ENCODE results near the gene RGS8.

The RGS8 gene, protein sequence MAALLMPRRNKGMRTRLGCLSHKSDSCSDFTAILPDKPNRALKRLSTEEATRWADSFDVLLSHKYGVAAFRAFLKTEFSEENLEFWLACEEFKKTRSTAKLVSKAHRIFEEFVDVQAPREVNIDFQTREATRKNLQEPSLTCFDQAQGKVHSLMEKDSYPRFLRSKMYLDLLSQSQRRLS

DNA sequence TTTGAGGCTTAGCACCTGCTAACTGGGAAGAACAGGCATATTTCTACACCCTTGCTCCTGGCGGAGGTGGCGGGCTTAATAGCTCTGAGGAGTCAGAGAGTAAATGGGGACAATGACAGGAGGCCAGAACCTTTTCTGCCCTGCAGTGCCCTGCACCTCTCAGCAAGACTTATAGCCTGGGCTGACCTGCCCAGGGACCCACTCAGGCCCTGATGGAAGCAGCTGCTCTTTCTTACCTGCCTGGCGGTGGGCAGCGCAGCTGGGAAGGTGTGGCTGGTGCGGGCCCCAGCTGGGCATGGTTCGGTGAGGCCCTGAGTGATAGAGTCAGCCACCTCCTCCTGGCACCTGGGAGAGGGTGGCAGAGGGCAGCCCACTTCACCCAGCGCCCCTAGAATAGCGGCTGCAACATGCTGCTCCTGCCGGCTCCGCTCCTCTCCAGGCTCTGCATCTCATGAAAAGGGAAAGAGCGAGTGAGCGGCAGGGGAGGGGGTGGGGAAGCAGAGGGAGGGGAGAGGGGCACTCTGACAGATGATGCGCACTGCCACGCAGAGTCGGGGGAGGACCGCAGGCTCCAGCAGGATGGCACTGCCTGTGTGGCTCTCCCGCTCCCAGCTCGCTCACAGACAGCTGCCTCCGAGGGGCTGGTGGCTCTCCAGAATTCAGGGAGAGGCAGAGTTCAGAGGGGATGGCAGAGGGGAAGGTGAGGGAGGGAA is at the start of gene RGS8:
RGS8 (minus strand) TSS at position 472 of the 713 bp plus-strand sequence. CDS start 14,938 bp downstream, outside the sequence.
- intact Hi-C loops (cut with DNase I), result no loop called here

DNA sequence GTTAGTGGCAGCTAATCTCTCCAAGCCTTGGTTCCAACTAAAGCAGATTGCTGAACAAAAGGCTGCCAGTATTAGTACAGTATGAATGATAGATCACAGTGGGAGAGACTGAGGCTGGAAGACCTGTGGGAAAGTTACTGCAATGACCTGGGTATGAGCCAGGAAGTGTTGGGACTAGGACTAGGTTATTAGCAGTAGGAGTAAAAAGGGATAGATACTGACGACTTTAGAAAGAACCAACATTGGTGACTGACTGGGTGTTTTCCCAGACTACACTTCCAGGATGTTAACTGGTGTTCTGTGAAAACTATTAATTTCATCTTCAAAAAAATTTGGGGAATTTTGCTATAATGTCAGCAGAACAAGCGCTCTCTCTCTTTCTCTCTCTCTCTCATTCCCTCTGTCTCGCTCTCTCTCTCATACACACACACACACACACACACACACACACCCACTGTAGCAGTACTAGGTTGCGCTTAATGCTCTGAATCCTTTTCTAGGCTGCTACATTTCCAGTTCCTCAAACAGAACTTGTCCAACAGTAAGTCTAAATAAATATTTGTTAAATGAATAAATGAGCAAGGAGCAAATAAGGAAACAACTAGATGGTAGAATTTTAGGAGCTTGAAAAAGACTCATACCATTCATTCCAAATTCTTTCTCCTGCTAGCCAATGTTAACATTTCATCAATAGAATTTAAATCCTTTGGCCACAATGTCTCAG is 47.6 kb upstream of the RGS8 start:
- no peak for DNase-seq
- intact Hi-C loops (cut with DNase I), result no loop called here

More for the DNA sequence above, at the start of gene RGS8:
- DNase-seq, result peak in 34 of 42 donors; percentile 38 to 87 (median 60)

DNA sequence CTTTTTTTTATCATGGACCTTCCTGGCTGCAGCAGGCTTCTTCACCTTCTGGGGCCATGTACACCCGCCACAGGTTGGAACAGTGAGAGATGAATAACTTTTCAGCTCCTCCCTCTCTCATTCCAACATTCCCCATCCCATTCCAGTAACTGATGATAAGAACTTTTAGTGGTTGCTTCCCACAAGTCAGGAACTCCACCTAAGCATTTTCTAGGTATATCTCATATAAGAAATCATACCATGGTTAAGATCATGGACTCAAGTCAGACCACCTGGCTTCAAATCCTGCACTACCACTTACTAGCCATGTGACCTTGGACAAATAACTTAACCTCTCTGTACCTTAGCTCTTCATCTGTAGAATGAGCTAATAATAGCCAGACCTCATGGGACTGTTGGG is 42.5 kb upstream of the RGS8 start:
- intact Hi-C loops (cut with DNase I), result no loop called here
- DNase-seq, result no peak

DNA sequence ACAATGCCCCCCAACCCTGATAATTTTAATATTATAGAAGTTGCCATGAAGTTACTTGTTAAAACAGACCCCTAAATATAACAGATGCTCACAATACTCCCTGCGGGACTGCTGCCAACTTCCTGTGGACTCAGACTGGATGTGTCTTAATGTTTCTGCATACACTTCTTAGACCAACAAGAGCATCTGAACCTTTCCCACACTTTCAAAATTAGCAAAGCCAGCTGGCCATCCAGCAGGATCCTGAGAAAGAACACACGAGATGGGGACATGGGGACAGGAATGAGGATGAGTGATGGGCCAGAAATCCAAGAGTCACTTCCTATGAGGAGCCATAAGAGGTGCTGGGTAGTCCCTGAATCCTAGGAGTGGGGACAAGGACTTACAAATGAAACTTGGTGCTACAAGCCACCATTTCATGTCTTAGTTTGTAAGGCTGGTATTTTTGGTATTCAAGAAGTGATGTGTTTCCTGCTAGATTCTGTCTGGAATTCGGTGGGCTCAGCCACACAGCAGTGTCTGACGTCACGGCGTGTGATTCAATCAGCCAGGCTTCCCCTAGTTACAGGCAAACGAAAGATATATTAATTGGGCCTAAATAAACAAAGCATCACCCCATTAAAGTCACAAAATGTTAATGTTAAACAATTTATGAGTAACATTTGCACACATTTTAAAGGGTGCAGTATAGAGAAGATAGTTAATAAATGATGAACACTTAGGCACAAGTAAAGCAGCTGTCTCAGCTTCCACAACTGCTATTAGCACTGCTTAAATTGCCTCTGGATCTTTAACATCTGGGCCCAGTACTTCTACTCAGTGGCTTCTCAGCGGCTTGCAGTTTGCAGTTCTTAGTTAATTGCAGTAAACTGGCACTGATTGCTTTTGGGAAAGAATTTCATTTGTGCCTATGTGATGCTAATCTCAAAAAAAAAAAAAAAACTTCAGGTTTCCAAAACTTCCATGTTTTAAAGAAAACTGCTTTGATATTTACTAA is 41.2 kb upstream of the RGS8 start:
- intact Hi-C loops (cut with DNase I), result no loop called here
- no peak for DNase-seq

DNA sequence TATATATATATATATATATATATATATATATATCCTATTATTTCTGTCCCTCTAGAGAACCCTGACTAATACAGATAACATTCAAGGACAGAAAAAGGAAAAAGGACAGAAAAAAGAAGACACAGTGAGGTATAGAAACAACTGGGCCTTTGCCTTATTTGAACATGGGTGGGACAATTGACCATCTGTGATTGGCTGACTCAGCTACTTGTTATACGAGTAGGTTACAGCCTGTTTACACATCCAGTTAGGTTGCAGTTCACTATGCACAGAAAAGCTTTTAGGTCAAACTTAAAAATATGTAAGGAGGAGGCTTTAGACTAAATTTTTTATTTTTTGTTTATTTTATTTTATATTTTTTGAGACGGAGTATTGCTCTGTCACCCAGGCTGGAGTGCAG is 39.8 kb upstream of the RGS8 start:
- DNase-seq, result no peak
- intact Hi-C loops (cut with DNase I), result no loop called here

DNA sequence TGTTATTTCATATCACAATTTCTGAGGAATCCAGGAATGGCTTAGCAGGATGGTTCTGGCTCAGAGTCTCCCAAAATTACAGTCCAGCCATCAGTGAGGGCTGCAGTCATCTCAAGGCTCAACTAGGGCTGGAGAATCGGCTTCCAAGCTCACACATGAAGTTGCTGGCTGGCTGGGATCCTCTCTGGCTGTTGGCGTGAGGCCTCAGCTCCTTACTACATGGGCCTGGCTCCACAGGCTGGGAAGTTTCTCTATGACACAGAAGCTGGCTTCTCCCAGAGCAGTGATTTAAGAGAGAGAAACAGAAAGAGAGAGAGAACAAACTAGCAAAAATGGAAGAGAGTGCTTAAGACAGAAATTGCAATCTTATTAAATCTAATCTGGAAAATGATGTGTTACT is 38.8 kb upstream of the RGS8 start:
- intact Hi-C loops (cut with DNase I), result no loop called here
- no peak for DNase-seq

DNA sequence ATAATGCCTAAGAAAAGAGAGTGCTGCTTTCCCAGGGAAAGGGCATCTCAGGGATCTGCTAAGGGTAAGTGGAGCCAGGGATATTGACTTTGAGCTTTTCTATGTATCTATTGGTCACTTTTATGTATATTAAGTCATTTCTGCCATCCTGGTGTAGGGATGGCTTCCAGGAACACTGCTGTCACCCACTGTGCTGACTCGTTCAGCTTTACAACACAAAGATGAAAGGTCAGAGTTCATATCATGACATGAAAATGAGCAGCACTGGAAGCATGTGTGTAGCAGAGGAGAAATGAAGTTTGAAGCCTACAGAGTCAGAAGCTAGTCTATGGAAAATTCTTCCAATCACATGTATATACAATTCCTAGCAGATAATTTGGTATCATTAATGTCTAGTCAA is 37.1 kb upstream of the RGS8 start:
- DNase-seq, result no peak
- intact Hi-C loops (cut with DNase I), result no loop called here

DNA sequence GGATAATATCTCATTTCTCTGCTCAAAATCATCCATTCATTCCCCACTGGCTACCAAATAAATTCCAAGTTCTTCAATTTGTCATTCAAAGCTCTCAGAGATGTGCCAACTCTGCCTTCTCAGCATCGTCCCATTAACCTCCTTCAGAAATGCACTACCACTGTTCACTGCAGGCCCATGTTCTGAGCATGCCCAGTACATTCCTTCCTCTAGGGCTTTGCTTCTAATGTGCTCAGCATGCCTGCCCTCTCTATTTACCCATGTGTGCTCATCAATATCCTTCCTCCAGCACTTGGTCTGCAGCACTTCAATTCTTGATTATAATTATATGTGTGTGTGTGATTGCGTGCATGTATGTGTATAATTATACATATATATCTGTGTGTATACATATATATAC is 36.1 kb upstream of the RGS8 start:
- intact Hi-C loops (cut with DNase I), result no loop called here
- DNase-seq, result no peak

DNA sequence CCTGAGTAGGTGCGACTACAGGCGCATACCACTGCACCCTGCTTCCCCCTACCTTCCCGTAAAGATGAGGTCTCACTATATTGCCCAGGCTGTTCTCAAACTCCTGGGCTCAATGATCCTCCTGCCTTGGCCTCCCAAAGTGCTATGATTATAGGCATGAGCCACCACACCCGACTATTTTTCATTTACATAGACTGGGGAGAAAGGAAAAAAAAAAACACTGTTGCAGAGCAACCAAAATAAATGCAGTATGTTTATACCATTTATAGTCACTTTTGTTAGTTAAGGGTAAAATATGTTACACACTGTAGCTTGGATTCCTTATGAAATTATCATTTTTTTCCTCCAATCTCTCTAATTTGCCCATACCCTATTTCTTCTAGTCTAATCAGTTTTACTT is 35.2 kb upstream of the RGS8 start:
- no peak for DNase-seq
- intact Hi-C loops (cut with DNase I), result no loop called here

DNA sequence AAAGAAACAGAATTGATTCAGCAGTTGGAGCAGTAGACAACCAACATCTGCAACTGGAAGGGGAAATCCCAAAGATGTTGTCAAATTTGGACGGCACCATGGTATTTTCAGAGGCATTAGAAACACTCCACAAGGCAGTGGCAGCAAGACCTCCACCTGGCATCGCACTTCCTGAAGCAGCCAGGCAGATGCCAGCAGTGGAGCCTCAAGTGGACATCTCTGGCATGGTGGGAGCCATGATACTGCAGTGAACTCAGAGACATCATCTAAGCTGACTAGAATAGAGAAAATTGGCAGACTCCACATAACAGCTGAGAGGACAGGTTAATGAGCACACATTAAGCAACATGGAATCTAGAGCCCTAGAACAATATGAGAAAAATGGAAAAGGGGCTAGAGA is 33.9 kb upstream of the RGS8 start:
- intact Hi-C loops (cut with DNase I), result no loop called here
- DNase-seq, result no peak

DNA sequence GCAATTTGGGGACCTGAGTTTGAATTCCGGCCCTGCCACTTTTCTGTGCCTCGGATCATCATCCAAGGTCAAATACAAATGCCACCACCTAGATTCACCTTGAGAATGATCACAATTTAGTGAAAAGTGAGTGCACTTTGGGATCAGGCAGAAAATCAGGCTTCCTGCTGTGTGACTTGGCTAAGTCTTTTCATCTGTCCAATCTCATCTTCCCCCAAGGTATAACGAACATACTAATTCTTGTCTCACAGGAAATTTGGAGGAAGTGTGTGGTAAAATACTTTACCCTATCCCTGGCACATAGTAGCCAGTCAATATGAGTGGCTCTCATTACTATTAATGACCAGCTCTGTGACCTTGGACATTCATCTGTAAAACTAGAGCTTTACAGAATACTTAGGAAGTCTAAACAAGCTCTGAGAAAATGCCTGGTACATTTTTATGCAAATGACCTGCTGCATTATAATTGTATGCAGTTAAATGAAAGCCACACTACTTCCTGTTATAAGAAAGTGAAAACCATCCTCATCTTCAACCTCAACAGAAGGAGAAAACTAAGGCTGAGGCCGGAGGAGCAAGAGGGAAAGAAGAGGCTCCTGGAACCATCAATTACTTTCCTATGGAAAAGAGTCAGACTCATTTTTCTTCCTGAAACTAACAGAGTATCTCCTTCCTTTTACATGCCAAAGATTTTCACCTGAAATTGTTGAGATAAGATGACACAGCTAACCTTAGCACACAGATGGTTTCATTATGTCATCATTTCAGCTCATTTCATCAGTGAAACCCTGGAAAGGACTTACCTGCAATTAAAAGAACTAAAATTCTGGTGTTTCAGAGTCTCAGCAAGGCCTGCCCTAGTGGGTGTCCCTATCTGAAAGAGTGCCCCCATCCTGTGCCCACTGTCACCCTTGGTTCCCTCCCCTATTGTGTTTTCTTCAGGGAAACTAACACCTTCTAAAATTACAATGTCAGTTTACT is 32.6 kb upstream of the RGS8 start:
- intact Hi-C loops (cut with DNase I), result no loop called here
- no peak for DNase-seq

DNA sequence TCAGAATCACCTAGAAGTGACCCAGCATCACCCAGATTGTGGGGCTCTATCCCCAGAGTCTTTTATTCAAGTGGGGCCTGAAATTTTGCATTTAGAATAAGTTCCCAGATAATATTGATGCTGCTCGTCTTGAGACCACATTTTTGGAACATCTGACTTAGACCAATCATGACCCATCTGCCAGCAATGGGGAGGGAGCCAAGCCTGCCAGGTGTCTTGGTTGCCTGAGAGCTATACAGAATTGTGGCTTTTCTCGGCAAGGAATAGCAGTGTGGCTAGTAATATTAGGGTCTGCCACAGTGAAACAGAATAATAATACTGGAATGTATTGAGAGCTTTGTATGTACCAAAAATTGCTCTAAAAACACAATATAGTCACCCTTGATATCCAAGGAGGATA is 31.1 kb upstream of the RGS8 start:
- intact Hi-C loops (cut with DNase I), result no loop called here
- DNase-seq, result no peak

DNA sequence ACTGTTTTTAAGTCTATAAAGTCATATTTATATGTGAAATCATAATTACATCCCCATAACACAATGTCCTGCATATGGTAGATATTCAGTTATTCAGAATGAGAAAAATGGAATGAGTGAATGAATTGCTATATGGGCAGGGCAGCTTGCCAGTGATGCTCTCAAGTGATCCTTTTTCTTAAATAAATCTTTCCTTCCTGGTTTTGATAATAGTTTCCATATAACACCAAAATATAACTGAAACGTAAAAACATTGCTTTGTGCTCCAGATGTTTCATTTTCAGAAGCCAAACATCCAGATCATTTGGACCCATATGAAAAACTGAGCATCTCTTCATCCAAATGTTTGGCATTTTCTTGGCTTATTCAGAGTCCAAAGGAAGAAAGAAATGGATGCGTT is 30.2 kb upstream of the RGS8 start:
- intact Hi-C loops (cut with DNase I), result no loop called here
- no peak for DNase-seq

DNA sequence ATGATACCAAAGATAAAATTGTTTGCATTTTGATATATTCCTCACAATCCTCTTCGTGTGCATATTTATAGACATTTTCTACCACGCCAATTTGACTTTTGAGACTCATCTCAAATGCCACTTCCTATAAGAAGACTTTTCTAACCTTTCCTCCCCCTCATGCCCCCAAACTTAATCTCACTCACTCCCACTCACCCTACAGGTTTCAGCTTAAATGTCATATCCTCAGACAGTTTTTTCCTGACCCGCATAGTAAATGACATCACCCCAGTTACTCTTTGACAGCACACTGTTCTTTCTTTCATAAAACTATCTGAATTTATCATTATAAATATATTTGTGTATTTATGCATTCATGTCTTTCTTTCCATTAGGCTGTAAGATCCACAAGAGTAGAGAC is 29.6 kb upstream of the RGS8 start:
- peak in 1 of 42 donors; percentile 15 for DNase-seq
- intact Hi-C loops (cut with DNase I), result no loop called here

DNA sequence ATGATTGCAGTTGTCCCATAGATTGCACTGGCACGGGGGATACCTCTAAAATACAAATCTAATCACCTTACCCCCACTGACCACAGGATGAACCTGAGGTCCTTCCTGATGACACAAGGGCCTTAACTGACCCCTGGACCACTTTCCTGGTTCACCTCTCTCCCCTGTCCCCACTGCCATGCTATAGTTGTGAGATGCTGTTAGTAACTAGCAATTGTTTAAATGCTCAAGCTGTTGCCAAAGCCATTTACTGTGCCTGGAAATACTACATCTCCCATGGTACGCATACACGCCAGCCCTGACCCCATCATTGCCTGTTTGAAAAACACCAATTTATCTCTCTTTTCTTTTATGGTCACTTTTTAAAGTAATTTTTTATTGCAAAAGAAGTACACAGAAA is 29.1 kb upstream of the RGS8 start:
- intact Hi-C loops (cut with DNase I), result no loop called here
- no peak for DNase-seq

DNA sequence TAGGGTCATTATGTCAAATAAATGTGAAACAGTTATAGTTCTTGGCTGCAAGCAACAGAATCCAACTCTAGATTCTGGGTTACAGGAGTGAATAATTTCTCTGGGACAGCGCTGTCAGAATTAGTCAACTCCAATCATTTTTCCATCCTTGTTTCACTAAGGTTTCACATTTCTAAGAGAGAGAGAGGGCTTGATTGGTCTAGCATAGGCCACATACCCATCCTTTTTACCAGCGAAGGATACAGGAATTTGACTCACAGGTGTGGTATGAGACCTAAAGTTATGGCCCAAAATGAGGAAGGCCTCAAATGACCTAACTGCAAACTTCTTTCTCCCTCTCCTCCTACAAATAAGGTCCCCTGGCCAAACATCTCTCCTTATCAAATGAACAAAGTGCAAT is 25.5 kb upstream of the RGS8 start:
- intact Hi-C loops (cut with DNase I), result no loop called here
- DNase-seq, result no peak

DNA sequence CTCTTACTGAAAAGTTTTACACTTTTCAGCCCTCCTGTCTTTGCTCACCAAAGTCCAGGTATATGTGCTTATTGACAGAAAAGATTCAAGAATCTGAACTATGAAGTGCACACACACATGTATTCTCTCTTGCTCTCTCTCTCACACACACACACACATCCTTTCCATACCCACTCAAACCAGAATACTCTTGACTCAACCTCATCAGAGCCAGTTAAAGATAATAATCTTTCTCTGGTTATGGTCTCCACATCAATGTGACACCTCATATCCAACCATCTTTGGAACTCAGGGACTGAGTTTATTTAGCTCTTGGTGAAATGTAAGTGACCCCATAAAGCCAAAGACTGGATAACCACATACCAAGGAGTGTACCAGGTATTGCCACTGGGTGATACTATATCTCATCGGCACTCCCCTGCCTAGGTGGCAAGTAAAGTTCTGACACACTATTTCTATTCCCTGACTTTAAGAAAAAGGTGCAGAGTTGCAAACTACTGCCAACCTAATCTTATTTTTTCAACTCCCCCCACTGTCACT is 24.9 kb upstream of the RGS8 start:
- intact Hi-C loops (cut with DNase I), result no loop called here
- no peak for DNase-seq

DNA sequence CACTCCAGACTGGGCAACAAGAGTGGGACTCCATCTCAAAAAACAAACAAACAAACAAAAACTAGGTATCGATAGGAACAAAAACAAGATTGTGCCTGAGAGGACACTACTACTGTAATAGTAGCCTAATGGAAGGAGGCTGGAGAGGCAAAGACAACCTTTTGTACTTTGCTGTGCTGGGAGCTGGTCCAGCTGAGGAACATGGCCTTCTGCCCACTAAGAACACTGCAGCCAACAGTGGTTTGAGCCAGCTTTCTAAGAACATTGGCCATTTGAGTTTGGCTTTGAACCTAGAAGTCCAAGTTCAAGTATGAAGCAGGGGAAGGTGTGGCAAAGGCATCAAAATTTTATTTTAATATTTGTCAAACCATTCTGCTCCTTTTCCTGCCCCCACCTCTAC is 22.7 kb upstream of the RGS8 start:
- peak in 29 of 42 donors; percentile 8 to 73 (median 36) for DNase-seq

More for the DNA sequence above, 22.7 kb upstream of the RGS8 start:
- intact Hi-C loops (cut with DNase I), result no loop called here
